HG02798 (cell line): ENCODE measurements around the gene CTSA.
"Not testable (repeated sequence)": the region's sequence is repeated elsewhere in the genome, so short reads cannot be mapped to it uniquely, and the experiment has no call there.

Experiments used
- ATAC-seq: cut with Tn5 transposase; IDR thresholded peaks from one replicate; pipeline ENCODE4 v1.9.1; 2021; ENCODE audit warnings: mild to moderate bottlenecking; ENCODE audit not compliant: unreplicated experiment, poor library complexity

Gene CTSA

GRCh38 chr20:45863543-45864470, 27.3 kb upstream of the CTSA start:
- no peak for ATAC-seq

GRCh38 chr20:45866454-45866853, 24.7 kb upstream of the CTSA start:
- no peak for ATAC-seq

GRCh38 chr20:45867136-45867818, 23.9 kb upstream of the CTSA start:
- no peak for ATAC-seq

GRCh38 chr20:45867819-45868176, 23.3 kb upstream of the CTSA start:
- ATAC-seq: no peak

- ATAC-seq: no peak
Observed at GRCh38 chr20:45872626-45873025, 18.5 kb upstream of the CTSA start.

- no peak for ATAC-seq
Observed at GRCh38 chr20:45873409-45874103, 17.6 kb upstream of the CTSA start.

- not testable (repeated sequence) for ATAC-seq
Observed at GRCh38 chr20:45874104-45874481, 17.0 kb upstream of the CTSA start.

- ATAC-seq: no peak
Observed at GRCh38 chr20:45874576-45874975, 16.6 kb upstream of the CTSA start.

GRCh38 chr20:45878076-45878761, 12.9 kb upstream of the CTSA start:
- ATAC-seq: no peak

- ATAC-seq: peak; percentile 99
Observed at GRCh38 chr20:45880988-45881788, 9.9 kb upstream of the CTSA start, which contains the start of gene ZSWIM1. ZSWIM1 (plus strand) TSS chr20:45881227; CDS start chr20:45882593, 1,366 bp downstream.

GRCh38 chr20:45882469-45883099, 8.6 kb upstream of the CTSA start:
- no peak for ATAC-seq

- ATAC-seq: no peak
Observed at GRCh38 chr20:45883100-45883469, 8.1 kb upstream of the CTSA start.

GRCh38 chr20:45886590-45887345, 4.4 kb upstream of the CTSA start:
- no peak for ATAC-seq

GRCh38 chr20:45887346-45887715, 3.8 kb upstream of the CTSA start, which contains the start of gene SPATA25:
SPATA25 (minus strand) TSS chr20:45887622; CDS start chr20:45887590, 32 bp downstream.
- ATAC-seq: no peak

GRCh38 chr20:45888681-45889080, 2.5 kb upstream of the CTSA start:
- ATAC-seq: no peak

GRCh38 chr20:45890077-45890984, 804 bp upstream of the CTSA start:
- peak; percentile 6 for ATAC-seq

- ATAC-seq: no peak
Observed at GRCh38 chr20:45892049-45892825, 1.1 kb downstream of the CTSA start.
